Nucleus accumbens (tissue), 56 donors: ENCODE results near the gene GALP.
"Not testable (repeated sequence)": the region's sequence is repeated elsewhere in the genome, so short reads cannot be mapped to it uniquely, and the experiment has no call there.

Experiments
- DNase-seq, 56 donors: peaks; one replicate each; lab custom pipeline; 2025; lab: John Stamatoyannopoulos, UW

Gene GALP

GRCh38 chr19:56175861-56176307 is at the start of gene GALP:
Gene GALP (plus strand): TSS chr19:56176008. CDS start chr19:56177109, 1,101 bp downstream.
- not testable (repeated sequence) for DNase-seq

DNA sequence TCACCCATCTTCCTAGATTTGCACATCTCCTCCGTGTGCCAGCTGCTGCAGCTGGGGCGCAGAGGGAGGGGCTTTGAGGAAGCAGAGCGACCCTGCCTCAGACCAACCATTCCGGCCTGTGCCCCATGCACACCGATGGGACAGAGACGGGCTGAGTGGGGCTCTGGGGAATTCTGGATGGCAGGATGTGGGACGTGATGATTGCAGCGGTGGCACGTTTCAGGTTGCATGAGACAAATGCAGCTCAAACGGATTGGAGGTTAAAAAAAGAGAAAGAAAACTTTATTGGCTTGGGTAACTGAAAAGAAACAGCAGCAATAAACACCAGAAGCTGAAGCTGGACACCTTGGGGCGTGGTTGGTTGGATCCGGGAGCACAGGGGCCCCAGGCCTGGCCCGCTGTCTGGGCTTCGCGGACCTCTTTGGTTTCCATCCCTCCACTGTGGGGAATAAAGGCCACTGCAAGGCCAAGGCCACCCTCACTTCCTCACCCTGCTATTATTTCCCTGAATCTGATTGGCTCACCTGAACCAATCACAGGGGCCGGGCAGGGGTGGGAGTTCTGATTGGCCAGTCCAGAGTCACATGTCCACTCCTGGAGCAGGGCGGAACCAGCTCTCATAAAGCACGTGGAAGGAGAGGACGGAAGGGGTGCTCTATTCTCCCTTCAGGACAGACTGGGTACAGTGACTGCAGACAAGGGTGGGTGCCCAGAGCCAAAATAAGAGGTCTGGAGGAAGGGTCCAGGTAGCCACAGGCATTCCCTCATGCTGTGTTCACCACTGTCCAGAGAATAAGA is 48.6 kb upstream of the GALP start:
- DNase-seq: no peak

- no peak for DNase-seq
These were observed 45.8 kb upstream of the GALP start for GRCh38 chr19:56130006-56130405.

DNA sequence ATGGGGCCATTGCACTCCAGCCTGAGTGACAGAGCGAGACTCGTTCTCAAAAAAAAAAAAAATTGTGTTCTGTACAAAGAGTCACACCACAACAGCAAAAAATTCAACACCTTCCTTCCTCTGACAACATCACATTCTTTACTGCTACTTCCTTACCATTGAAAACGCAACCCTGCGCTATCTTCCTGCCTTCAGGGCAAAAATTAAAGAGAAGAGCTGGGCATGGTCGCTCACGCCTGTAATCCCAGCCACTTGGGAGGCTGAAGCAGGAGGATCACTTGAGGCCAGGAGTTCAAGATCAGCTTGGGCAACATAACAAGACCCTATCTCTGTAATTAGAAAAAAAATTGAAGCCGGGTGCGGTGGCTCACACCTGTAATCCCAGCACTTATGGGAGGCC is 44.2 kb upstream of the GALP start:
- no peak for DNase-seq

- peak in 1 of 56 donors; percentile 28 for DNase-seq
These were observed 43.4 kb upstream of the GALP start for GRCh38 chr19:56132316-56132822.

DNA sequence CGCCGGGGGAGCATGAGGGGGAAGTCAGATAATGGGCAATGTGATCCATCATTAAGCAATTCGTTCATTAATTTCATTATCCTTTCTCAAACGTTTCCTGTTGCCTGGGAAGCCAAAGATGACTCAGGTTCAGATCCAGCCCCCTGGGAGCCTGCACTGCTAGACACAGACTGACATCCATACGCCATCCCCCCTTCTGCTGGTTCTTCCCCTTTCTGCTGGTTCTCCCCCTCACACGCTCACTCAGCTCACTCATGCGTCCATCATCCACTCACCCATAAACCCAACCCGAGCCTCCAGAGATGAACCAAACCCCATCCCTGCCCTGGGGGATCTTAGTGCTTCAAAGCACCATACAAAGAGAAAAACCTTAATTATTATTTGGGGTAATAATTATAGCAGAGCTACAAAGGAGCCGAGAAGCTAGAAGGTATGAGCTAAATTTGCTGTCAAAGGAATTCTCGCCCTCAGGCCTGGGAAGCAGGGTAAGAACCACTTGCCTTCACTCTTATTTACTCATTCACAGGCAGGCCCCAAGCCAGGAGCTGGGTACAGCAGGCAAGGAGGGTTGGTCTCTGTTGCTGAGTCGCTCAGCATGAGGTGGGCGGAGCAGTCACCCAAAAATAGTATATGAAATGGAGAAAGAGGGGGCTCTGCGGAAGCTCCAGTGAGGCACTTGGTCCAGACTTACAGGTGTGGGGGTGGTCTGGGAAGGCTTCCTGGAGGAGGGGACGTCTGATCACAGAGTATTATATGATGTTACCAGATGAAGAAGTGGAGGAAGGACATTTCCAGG is 41.8 kb upstream of the GALP start:
- peak in 15 of 56 donors; percentile 6 to 50 (median 25) for DNase-seq

- DNase-seq: no peak
These were observed 41.2 kb upstream of the GALP start for GRCh38 chr19:56134654-56134921.

- no peak for DNase-seq
These were observed 39.4 kb upstream of the GALP start for GRCh38 chr19:56136362-56136761.

DNA sequence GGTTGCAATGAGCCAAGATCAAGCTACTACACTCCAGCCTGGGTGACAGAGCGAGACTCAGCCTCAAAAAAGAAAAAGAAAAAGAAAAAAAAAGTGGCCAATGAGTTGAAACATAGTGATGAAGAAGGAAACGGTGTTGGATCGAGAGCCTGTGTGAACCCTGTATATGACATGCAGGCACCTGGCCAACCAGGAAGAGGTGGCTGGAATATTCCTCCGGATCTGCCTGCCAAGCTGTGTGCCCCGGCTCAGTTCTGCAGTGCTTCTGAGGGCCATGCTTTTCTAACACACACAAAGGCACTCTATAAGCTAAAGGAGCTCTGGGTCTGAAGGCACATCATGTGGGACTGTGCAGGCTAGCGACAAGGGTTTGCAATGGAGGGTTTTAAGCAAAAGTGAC is 38.4 kb upstream of the GALP start:
- no peak for DNase-seq

DNA sequence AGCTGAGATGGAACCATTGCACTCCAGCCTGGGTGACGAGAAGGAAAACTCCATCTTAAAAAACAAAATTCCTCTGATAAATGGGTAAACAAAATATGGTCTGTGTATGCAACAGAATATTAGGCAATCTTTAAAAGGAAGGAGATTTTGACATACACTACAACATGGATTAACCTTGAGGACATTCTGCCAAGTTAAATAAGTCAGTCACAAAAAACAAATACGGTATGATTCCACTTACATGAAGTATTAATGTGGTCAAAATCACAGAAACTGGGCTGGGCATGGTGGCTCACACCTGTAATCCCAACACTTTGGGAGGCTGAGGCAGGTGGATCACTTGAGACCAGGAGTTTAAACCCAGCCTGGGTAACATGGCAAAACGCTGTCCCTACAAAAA is 37.7 kb upstream of the GALP start:
- no peak for DNase-seq

DNA sequence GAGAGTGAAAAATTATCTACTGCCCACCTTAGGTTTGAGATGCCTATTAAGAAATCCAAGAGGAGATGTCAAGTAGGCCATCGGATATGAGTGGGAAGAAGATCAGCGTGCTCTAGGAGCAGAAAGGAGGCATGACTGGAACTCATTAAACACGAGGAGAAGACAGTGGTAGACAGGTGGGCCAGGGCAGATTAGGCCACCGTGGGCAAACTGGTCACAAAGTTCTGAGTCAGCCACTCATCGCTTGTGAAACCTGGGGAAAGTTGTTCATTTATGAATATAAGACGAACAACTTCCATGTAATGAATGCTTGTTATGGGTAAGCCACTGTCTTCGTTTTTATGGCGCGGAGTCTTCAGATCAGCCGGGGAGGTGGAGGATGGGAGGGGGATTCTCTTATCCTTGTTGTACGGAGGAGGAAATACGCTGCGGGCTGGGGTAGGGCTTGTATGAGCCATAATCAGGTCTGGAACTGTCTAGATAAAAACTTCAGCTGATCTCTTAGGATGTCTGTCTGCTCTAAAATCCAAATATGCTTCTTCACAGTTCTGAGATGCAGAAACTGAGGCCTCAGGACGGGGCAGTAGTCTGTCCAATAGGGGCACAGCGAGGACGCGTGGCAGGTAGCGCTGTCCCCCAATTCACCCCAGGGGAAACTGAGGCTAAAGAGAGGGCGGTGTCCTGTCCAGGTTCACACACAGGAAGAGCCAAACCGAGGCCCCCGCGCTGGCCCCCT is 35.8 kb upstream of the GALP start:
- DNase-seq: peak in 3 of 56 donors; percentile 40 to 46 (median 43)

GRCh38 chr19:56140583-56141416 is 35.0 kb upstream of the GALP start, which contains the start of gene ZNF444:
Gene ZNF444 (plus strand): TSS chr19:56141287. CDS start chr19:56146912, 5,625 bp downstream.
- DNase-seq: peak; percentile 96 to 100 (median 100)

DNA sequence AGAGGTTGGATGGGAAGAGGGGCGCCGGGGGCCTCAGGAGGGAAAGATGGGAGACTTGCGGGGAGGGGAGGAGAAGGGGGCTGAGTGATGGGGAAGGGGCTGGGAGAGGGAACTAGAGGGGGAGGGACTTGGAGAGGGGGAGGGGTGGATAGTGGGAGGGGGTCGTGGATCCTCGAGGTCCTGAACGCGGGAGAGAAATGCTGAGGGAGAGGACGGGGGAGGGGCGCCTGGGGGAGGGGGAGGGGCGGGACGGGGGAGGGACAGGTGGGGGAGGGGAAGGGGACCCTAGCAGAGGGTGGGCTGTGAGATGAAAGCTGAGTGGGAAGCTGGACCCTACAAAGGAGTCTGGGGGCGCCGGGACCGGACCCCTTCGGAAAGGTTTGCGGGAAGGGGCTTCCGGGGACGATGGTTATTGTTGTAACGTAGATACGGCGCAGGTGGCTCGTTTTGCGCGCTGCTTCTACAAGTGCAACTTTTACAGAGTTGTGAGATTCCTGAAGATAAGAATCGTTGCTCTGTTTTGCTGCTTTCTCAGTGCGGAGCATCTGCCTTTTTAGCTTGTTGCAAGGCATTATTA is 34.3 kb upstream of the GALP start:
- no peak for DNase-seq

- no peak for DNase-seq
These were observed 33.6 kb upstream of the GALP start for GRCh38 chr19:56142087-56142787.

GRCh38 chr19:56142897-56143434 is 32.8 kb upstream of the GALP start:
- DNase-seq: no peak

GRCh38 chr19:56144376-56144775 is 31.4 kb upstream of the GALP start:
- no peak for DNase-seq

- DNase-seq: no peak
These were observed 31.0 kb upstream of the GALP start for GRCh38 chr19:56144831-56145230.

DNA sequence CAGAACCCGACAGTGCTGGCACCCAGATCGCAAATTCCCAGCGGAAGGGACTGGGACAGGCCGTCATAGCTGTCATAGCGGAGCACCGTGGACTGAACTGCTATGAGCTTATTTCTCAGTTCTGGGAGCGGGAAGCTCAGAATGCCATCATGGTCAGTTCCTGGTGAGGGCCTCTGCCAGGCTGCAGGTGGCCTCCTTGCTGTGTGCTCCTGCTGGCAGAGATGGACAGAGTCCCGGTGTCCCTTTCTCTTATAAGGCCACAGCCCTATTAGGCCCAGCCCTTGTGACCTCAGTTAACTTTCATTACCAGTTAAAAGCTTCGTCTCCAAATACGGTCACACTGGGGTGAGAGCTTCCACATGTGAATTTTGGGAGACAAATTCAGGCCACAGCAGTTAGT is 30.1 kb upstream of the GALP start:
- no peak for DNase-seq

DNA sequence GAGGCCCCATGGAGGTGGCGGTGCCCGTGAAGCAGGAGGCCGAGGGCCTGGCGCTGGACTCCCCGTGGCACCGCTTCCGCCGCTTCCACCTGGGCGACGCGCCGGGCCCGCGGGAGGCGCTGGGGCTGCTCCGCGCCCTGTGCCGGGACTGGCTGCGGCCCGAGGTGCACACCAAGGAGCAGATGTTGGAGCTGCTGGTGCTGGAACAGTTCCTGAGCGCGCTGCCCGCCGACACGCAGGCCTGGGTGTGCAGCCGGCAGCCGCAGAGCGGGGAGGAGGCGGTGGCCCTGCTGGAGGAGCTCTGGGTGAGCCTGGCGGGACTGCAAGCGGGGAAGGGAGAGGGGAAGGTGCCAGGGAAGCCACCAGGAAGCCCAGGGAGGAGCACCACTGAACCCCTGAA is 28.9 kb upstream of the GALP start:
- DNase-seq: no peak
